Left lung (tissue), 10 donors: ENCODE measurements around the gene DLEC1. TPM values are rescaled to one million over a fixed set of nuclear protein-coding genes. Genes with fewer than 3 reads are reported as not detected.

Experiments used
- ATAC-seq: fragments of 200-7000 bp; cut with Tn5 transposase; one replicate; pipeline ENCODE4 v1.9.1; 2020; ENCODE audit warnings: moderate library complexity
- DNase-seq, 4 donors: peaks; one replicate each; pipeline ENCODE4 v3.0.0-alpha.2; 2013 to 2020
- H3K27ac ChIP-seq, 2 donors: fragments of 200-600 bp; sonication (generic) in 1 of 2; one replicate each; pipeline versions ENCODE4 v1.5.0 to v1.8.0; 2020 to 2021
- H3K27me3 ChIP-seq, 2 donors: fragments of 200-600 bp; sonication (generic) in 1 of 2; one replicate each; pipeline versions ENCODE4 v1.5.0 to v1.8.0; 2020 to 2021
- H3K36me3 ChIP-seq, 2 donors: fragments of 200-600 bp; sonication (generic) in 1 of 2; one replicate each; pipeline versions ENCODE4 v1.5.0 to v1.8.0; 2020 to 2021
- H3K4me1 ChIP-seq, 2 donors: fragments of 200-600 bp; one replicate each; pipeline ENCODE4 v1.8.0; 2021
- H3K4me3 ChIP-seq, 2 donors: fragments of 200-600 bp; sonication (generic) in 1 of 2; one replicate each; pipeline versions ENCODE4 v1.5.0 to v1.8.0; 2020 to 2021; ENCODE audit warnings: mild to moderate bottlenecking in 1 of 2
- H3K9me3 ChIP-seq, 2 donors: fragments of 200-600 bp; sonication (generic) in 1 of 2; one replicate each; pipeline versions ENCODE4 v1.5.0 to v1.8.0; 2020 to 2021
- intact Hi-C, 2 donors: fragments of 100-400 bp; cut with DNase I; formaldehyde crosslinking; loops; one replicate each; pipeline versions ENCODE4 v1.11.2 to v1.14.2; 2022
- polyA plus RNA-seq, 6 donors: library from polyadenylated mRNA; unstranded; fragments of 120-200 nt; gene quantifications; one replicate each; pipeline ENCODE4 v1.2.1, GENCODE V29; 2013; ENCODE audit not compliant: insufficient read length in 6 of 6
- total RNA-seq, 2 donors: library from RNA; stranded (reverse); fragmentation: NEBNext Ultra II Directional; extraction: Animal tissue kit (Norgen Biotek cat#: 25700); gene quantifications; one replicate each; pipeline ENCODE4 v1.2.1, GENCODE V29; 2021
- TF ChIP-seq, protein P1 (sequence below), 2 donors: fragments of 200-600 bp; sonication (generic) in 1 of 2; IDR thresholded peaks; one replicate each; pipeline versions ENCODE4 v1.5.0 to v1.8.0; 2021; ENCODE audit warnings: antibody characterized with exemption in 2 of 2
- donor health status: DM: no; HTN: yes; CAD: no.
- donor health status: DM: no; HTN: no; CAD: no.

DLEC1 gene
- total and polyA plus RNA-seq, 8 donors: 2.8 to 10.5 (median 6.1) TPM

DNA sequence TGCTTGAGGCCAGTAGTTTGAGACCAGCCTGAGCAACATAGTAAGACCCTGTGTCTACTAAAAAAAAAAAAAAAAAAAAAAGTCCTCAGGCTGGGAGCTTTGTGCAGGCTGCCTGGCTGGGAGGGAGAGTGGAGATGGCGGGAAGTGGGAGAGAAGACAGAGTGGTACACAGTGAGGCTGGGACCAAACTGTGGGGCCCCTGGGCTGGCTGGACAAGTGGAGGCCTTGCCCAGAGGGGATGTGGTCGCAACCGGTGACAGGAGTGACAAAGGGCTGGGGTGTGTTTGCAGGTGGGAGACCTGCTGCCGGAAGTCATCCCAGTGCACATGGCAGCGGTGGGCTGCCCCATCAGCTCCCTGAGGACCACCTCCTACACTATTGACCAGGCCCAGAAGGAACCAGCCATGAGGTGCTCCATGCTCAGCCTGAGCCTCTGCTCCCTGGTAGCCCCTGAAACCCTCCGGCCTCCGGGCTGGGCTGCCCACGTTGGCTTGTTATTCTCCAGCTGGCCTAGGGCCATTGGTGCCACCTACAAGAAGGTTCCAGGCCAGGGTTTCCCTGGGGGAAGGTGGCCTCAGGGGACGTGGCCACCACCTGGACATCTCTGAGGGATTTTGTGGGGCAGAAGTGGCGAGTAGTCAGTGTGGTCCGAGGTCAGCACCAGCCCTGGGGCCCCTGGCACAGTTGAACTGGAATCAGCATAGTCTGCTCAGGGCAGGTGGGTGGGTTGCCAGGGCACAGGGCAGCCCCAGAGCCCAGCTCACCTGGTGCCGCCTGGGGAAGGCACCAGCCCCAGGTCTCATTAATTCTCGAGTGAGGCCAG, 75.3 kb downstream of the DLEC1 start:
- H3K4me1 ChIP-seq: peaks cover 0 to 15% of the 10 kb centered on the region in 2 donors
- H3K27me3 ChIP-seq: no peaks in the 10 kb centered on the region
- H3K9me3 ChIP-seq: no peaks in the 10 kb centered on the region
- no peak overlapping the region for H3K4me3 ChIP-seq
- DNase-seq: peak in 1 of 4 donors; percentile 31
- intact Hi-C loops: no loop called here
- H3K36me3 ChIP-seq: peaks cover 0 to 5% of the 10 kb centered on the region in 2 donors
- no peak overlapping the region for H3K27ac ChIP-seq
- TF ChIP-seq, protein P1, sequence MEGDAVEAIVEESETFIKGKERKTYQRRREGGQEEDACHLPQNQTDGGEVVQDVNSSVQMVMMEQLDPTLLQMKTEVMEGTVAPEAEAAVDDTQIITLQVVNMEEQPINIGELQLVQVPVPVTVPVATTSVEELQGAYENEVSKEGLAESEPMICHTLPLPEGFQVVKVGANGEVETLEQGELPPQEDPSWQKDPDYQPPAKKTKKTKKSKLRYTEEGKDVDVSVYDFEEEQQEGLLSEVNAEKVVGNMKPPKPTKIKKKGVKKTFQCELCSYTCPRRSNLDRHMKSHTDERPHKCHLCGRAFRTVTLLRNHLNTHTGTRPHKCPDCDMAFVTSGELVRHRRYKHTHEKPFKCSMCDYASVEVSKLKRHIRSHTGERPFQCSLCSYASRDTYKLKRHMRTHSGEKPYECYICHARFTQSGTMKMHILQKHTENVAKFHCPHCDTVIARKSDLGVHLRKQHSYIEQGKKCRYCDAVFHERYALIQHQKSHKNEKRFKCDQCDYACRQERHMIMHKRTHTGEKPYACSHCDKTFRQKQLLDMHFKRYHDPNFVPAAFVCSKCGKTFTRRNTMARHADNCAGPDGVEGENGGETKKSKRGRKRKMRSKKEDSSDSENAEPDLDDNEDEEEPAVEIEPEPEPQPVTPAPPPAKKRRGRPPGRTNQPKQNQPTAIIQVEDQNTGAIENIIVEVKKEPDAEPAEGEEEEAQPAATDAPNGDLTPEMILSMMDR (IDR thresholded peaks at IDR 0.05): no peak
- no peak for ATAC-seq

DNA sequence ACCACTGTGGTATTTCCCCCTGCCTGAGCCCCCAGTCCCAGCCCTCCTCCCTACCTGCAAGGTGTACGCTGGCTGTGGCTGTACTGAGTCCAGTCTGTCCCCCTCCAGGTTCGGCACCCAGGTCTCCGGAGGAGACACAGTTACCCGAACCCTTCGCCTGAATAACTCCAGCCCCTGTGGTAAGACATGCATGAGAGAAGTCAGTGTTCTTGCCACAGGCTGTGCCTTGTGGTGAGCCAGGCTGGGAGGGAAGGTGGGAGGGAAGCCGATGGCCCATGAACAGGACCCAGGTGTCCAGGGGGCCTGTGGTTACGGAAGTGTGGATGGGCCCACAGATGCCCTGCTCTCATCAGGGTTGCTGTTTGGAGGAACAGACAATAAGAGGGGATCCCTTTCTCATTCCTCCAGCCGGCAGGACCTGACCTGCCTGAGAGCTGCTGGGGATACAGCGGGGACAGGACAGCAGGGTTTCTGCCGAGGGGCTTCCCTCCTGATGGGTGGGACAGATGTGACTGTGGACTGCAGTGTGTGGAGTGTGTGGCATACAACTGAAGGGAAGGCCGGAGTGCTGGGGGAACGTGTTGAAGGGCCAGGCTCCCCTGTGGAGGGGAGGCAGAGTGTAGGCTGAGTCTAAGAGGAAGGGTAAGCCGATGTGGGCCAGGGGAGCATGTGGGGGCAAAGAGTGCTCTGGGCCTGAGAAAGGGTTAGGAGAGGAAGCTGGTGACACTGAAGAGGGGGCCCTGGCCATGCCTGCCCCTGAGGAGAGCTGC, 76.1 kb downstream of the DLEC1 start:
- no peaks in the 10 kb centered on the region for H3K27me3 ChIP-seq
- DNase-seq: peak in 1 of 4 donors; percentile 28
- TF ChIP-seq, protein P1 (IDR thresholded peaks at IDR 0.05): no peak
- no peak overlapping the region for H3K4me3 ChIP-seq
- no peaks in the 10 kb centered on the region for H3K9me3 ChIP-seq
- ATAC-seq: no peak
- peaks cover 0 to 13% of the 10 kb centered on the region in 2 donors for H3K36me3 ChIP-seq
- peaks cover 0 to 8% of the 10 kb centered on the region in 2 donors for H3K4me1 ChIP-seq
- intact Hi-C loops: no loop called here
- no peak overlapping the region for H3K27ac ChIP-seq

DNA sequence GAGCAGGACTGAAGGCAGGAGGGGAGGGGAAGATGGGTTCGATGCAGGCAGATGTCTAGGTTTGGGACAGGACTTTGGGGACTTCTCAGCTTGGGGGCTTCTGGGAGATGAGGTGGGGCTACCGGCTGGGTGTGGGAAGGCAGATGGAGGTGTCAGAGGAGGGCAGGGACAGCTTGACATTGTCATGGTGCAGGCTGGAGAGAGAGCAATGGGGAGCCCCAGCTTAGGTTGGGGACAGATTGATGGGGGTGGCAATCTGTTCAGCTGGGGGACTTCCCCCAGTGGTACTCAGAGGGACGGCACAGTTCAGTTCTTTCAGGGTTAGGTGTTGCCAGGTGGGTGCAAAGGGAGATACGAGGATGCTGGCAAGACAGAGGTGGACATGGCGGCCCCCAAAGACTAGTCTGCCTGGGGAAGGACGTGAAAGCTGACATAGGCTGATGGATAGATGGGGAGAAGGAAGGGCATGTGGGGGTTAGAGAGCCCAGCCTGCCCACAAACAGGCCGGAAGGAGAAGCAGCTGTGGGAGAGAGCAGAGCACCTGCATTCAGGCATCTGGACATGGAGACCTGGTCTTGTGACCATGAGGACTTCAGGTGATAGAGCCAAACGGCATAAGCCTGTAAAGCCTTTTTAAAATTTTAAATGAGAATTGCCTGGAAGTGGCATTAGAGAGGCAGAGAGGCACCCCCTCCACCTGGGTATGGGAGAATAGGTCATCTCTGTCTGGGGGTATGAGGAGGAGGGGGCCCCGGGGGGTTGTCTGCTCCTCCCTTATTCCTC, 76.8 kb downstream of the DLEC1 start:
- no peak overlapping the region for H3K27ac ChIP-seq

DNA sequence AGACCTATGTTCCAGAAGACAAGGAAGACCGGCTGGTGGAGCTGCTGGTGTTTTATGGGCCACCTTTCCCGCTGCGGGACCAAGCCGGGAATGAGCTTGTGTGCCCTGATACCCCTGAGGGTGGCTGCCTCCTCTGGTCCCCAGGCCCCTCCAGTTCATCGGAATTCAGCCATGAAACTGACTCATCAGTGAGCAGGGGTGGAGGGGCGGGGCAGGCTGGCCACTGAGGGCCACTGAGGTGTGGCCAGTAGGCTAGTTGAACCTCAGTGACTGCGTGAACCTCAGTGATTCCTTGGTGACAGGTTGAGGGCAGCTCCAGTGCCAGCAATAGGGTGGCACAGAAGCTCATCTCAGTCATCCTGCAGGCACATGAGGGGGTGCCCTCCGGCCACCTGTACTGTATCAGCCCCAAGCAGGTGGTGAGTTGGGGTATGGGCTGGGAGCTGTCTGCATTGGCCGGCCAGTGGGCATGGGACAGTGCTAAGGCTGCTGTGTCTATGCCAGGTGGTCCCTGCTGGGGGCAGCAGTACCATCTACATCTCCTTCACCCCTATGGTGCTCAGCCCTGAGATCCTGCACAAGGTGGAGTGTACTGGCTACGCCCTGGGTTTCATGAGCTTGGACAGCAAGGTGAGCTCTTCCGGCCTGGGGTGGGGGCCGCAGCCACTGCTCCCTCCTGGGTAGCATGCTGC, 77.6 kb downstream of the DLEC1 start:
- Histone ChIP-seq H3K36me3 (peaks cover 0 to 28% of the 10 kb centered on the region in 2 donors), H3K27me3 (no peaks in the 10 kb centered on the region), H3K9me3 (no peaks in the 10 kb centered on the region), H3K27ac (no peak overlapping the region), H3K4me1 (peaks cover 0 to 8% of the 10 kb centered on the region in 2 donors), H3K4me3 (no peak overlapping the region)
- DNase-seq: peak in 1 of 4 donors; percentile 25
- ATAC-seq: no peak
- intact Hi-C loops: no loop called here
- TF ChIP-seq, protein P1 (IDR thresholded peaks at IDR 0.05): no peak

More for the DNA sequence above, 76.8 kb downstream of the DLEC1 start:
- TF ChIP-seq, protein P1 (IDR thresholded peaks at IDR 0.05): no peak
- Histone ChIP-seq H3K9me3 (no peaks in the 10 kb centered on the region), H3K36me3 (peaks cover 0 to 21% of the 10 kb centered on the region in 2 donors), H3K4me1 (peaks cover 0 to 8% of the 10 kb centered on the region in 2 donors), H3K27me3 (no peaks in the 10 kb centered on the region), H3K4me3 (no peak overlapping the region)
- ATAC-seq: no peak
- peak in 1 of 4 donors; percentile 0 for DNase-seq
- intact Hi-C loops: no loop called here
